CD4-positive, alpha-beta T cell treated with Interleukin-12 subunit alpha and Interleukin-12 subunit beta, for 1 hour (primary cell): ENCODE data around the gene XPO6.

Experiments used
- DNase-seq: peaks from one replicate; pipeline ENCODE4 v3.0.0-alpha.2; 2020

XPO6 gene

GRCh38 chr16:28058839-28059589, 152.8 kb downstream of the XPO6 start:
- no peak for DNase-seq

- no peak for DNase-seq
These were observed 153.8 kb downstream of the XPO6 start for GRCh38 chr16:28057949-28058348.

- no peak for DNase-seq
These were observed 158.3 kb downstream of the XPO6 start for GRCh38 chr16:28053461-28053860.

- no peak for DNase-seq
These were observed 159.3 kb downstream of the XPO6 start for GRCh38 chr16:28052274-28053128.

GRCh38 chr16:28051486-28051885, 160.3 kb downstream of the XPO6 start:
- DNase-seq: no peak
